ENCODE data around the gene SERPINB2. TPM values are rescaled to one million over a fixed set of nuclear protein-coding genes. Genes with fewer than 3 reads are reported as not detected.

Gene SERPINB2
- total RNA-seq, 3 donors from 2014 or later (not counting 1 experiment from before 2014, with no cell fraction given) = 1.4 to 9.0 TPM; not detected in 1

GRCh38 chr18:63909870-63910269 lies 22.4 kb downstream of the SERPINB2 start:
- ATAC-seq (no peak), DNase-seq (no peak)
- no peak overlapping the region for H3K27ac ChIP-seq (ENCODE audit: low read length)
- no peaks in the 10 kb centered on the region for H3K36me3 ChIP-seq (ENCODE audit: control insufficient read depth, insufficient read depth, low read length)
- no peak overlapping the region for H3K4me3 Mint-ChIP-seq
- peaks cover 11 to 23% of the 10 kb centered on the region in 2 donors for H3K27me3 Mint-ChIP-seq (ENCODE audit: low read depth in 2 of 2)
- intact Hi-C loops (cut with micrococcal nuclease) = no loop called here
- no CpG with 5 or more reads among the region's 2 CpGs for WGBS (ENCODE audit: insufficient coverage)
- no peaks in the 10 kb centered on the region for H3K9me3 ChIP-seq (ENCODE audit: control insufficient read depth, insufficient read depth, low read length)
- H3K4me1 Mint-ChIP-seq = no peaks in the 10 kb centered on the region
- peaks cover 2% of the 10 kb centered on the region for H3K27me3 ChIP-seq (ENCODE audit: control insufficient read depth, insufficient read depth, low read length)
- no peaks in the 10 kb centered on the region for H3K36me3 Mint-ChIP-seq
- TF ChIP-seq CTCF (IDR thresholded peaks at IDR 0.05) = no peak
- no peaks in the 10 kb centered on the region for H3K9me3 Mint-ChIP-seq
- no peaks in the 10 kb centered on the region for H3K4me1 ChIP-seq (ENCODE audit: control insufficient read depth, insufficient read depth, low read length)
- no peak overlapping the region for H3K27ac Mint-ChIP-seq
- H3K4me3 ChIP-seq (ENCODE audit: low read length) = no peak overlapping the region

- H3K36me3 ChIP-seq (ENCODE audit: control insufficient read depth, insufficient read depth, low read length) = no peaks in the 10 kb centered on the region
- intact Hi-C loops (cut with micrococcal nuclease) = no loop called here
- Mint-ChIP-seq H3K27ac (no peak overlapping the region), H3K9me3 (no peaks in the 10 kb centered on the region), H3K4me3 (no peak overlapping the region), H3K36me3 (no peaks in the 10 kb centered on the region), H3K27me3 (ENCODE audit: low read depth in 2 of 2) (peaks cover 12 to 13% of the 10 kb centered on the region in 2 donors), H3K4me1 (no peaks in the 10 kb centered on the region)
- H3K27me3 ChIP-seq (ENCODE audit: control insufficient read depth, insufficient read depth, low read length) = peaks cover 4% of the 10 kb centered on the region
- H3K4me3 ChIP-seq (ENCODE audit: low read length) = no peak overlapping the region
- H3K27ac ChIP-seq (ENCODE audit: low read length) = no peak overlapping the region
- H3K9me3 ChIP-seq (ENCODE audit: control insufficient read depth, insufficient read depth, low read length) = no peaks in the 10 kb centered on the region
- DNase-seq (no peak), ATAC-seq (no peak)
- whole genome bisulfite sequencing (ENCODE audit: insufficient coverage) = 93% methylated on average over 5 of the region's 5 CpGs
- H3K4me1 ChIP-seq (ENCODE audit: control insufficient read depth, insufficient read depth, low read length) = no peaks in the 10 kb centered on the region
- TF ChIP-seq CTCF (IDR thresholded peaks at IDR 0.05) = no peak
These were observed 30.3 kb downstream of the SERPINB2 start for GRCh38 chr18:63917817-63918216.

- Mint-ChIP-seq H3K36me3 (no peaks in the 10 kb centered on the region), H3K4me1 (no peaks in the 10 kb centered on the region), H3K4me3 (no peak overlapping the region), H3K27ac (no peak overlapping the region), H3K27me3 (ENCODE audit: low read depth in 2 of 2) (peaks cover 7 to 11% of the 10 kb centered on the region in 2 donors), H3K9me3 (no peaks in the 10 kb centered on the region)
- intact Hi-C loops (cut with micrococcal nuclease) = no loop called here
- TF ChIP-seq CTCF (IDR thresholded peaks at IDR 0.05) = no peak
- H3K27ac ChIP-seq (ENCODE audit: low read length) = no peak overlapping the region
- WGBS (ENCODE audit: insufficient coverage) = 83% methylated on average over 2 of the region's 2 CpGs
- no peaks in the 10 kb centered on the region for H3K27me3 ChIP-seq (ENCODE audit: control insufficient read depth, insufficient read depth, low read length)
- no peaks in the 10 kb centered on the region for H3K4me1 ChIP-seq (ENCODE audit: control insufficient read depth, insufficient read depth, low read length)
- DNase-seq (no peak), ATAC-seq (no peak)
- H3K4me3 ChIP-seq (ENCODE audit: low read length) = no peak overlapping the region
- H3K36me3 ChIP-seq (ENCODE audit: control insufficient read depth, insufficient read depth, low read length) = no peaks in the 10 kb centered on the region
- H3K9me3 ChIP-seq (ENCODE audit: control insufficient read depth, insufficient read depth, low read length) = no peaks in the 10 kb centered on the region
These were observed 34.5 kb downstream of the SERPINB2 start for GRCh38 chr18:63922049-63922448.

- Histone ChIP-seq H3K27me3 (ENCODE audit: control insufficient read depth, insufficient read depth, low read length) (no peaks in the 10 kb centered on the region), H3K9me3 (ENCODE audit: control insufficient read depth, insufficient read depth, low read length) (no peaks in the 10 kb centered on the region), H3K36me3 (ENCODE audit: control insufficient read depth, insufficient read depth, low read length) (no peaks in the 10 kb centered on the region), H3K4me3 (ENCODE audit: low read length) (no peak overlapping the region), H3K27ac (ENCODE audit: low read length) (no peak overlapping the region), H3K4me1 (ENCODE audit: control insufficient read depth, insufficient read depth, low read length) (no peaks in the 10 kb centered on the region)
- Mint-ChIP-seq H3K27ac (no peak overlapping the region), H3K4me1 (no peaks in the 10 kb centered on the region), H3K4me3 (no peak overlapping the region), H3K9me3 (no peaks in the 10 kb centered on the region), H3K27me3 (ENCODE audit: low read depth in 2 of 2) (peaks cover 11 to 12% of the 10 kb centered on the region in 2 donors), H3K36me3 (no peaks in the 10 kb centered on the region)
- intact Hi-C loops (cut with micrococcal nuclease) = no loop called here
- DNase-seq = no peak
- no peak for TF ChIP-seq CTCF (IDR thresholded peaks at IDR 0.05)
- ATAC-seq = no peak
- no CpG with 5 or more reads among the region's 1 CpG for WGBS (ENCODE audit: insufficient coverage)
These were observed 37.0 kb downstream of the SERPINB2 start for GRCh38 chr18:63924551-63924950.

Data from natural killer cell (primary cell).